Measurements from ENCODE around the gene TCF7L2. TPM values are rescaled to one million over a fixed set of nuclear protein-coding genes. Genes with fewer than 3 reads are reported as not detected.

Gene TCF7L2
- total RNA-seq, 2 donors from 2014 or later = 9.1 to 25.7 TPM

GRCh38 chr10:113128450-113129070 is 178.5 kb downstream of the TCF7L2 start:
- WGBS, 2 donors = 64 to 74% methylated on average over 11 of the region's 11 CpGs
- no peaks in the 10 kb centered on the region for H3K9me3 ChIP-seq
- TF ChIP-seq POLR2A (IDR thresholded peaks at IDR 0.05) = no peak
- no peak for TF ChIP-seq CTCF (IDR thresholded peaks at IDR 0.05)
- intact Hi-C loops (cut with DNase I) = loop anchor here (10.0 kb wide), 1 partner anchor 564 kb away; no protein-coding TSS in a partner anchor
- H3K4me3 ChIP-seq = no peak overlapping the region
- H3K4me1 ChIP-seq = peaks cover 19% of the 10 kb centered on the region
- H3K27ac ChIP-seq = peak overlapping the region in 2 of 4 donors; percentile 32 to 49
- H3K27me3 ChIP-seq = no peaks in the 10 kb centered on the region
- no peaks in the 10 kb centered on the region for H3K36me3 ChIP-seq (replicated peaks in 1 of 2; ENCODE audit: insufficient read depth in 1 of 2, low read depth in 2 of 2)
- DNase-seq (no peak), ATAC-seq (no peak)

DNA sequence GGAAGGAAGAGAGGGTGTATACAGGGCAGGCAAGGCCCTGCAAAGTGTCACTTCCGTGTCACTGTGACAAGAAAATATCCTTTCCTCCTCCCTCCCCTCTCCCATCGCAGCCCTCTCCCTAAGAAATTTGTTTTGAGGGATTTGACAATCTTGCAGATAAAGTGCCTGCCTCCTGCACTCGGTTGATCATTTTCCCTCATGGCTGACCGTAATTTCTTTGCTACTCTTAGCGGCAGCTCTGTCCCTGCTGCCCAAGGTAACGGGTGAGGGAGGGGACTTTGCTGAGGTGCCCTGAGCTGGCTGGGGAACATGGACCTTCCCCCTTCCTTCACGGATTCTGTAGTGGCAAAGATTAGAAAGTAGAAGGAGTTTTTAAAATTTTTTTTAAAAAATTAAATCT is 179.1 kb downstream of the TCF7L2 start:
- peak overlapping the region in 2 of 4 donors; percentile 32 to 49 for H3K27ac ChIP-seq
- H3K36me3 ChIP-seq (replicated peaks in 1 of 2; ENCODE audit: insufficient read depth in 1 of 2, low read depth in 2 of 2) = no peaks in the 10 kb centered on the region
- ATAC-seq = no peak
- no peaks in the 10 kb centered on the region for H3K9me3 ChIP-seq
- intact Hi-C loops (cut with DNase I) = loop anchor here (10.0 kb wide), 1 partner anchor 564 kb away; no protein-coding TSS in a partner anchor
- no peaks in the 10 kb centered on the region for H3K27me3 ChIP-seq
- 55 to 60% methylated on average over 7 of the region's 7 CpGs for WGBS, 2 donors
- no peak for TF ChIP-seq CTCF (IDR thresholded peaks at IDR 0.05)
- peaks cover 24% of the 10 kb centered on the region for H3K4me1 ChIP-seq
- no peak for DNase-seq
- H3K4me3 ChIP-seq = no peak overlapping the region

DNA sequence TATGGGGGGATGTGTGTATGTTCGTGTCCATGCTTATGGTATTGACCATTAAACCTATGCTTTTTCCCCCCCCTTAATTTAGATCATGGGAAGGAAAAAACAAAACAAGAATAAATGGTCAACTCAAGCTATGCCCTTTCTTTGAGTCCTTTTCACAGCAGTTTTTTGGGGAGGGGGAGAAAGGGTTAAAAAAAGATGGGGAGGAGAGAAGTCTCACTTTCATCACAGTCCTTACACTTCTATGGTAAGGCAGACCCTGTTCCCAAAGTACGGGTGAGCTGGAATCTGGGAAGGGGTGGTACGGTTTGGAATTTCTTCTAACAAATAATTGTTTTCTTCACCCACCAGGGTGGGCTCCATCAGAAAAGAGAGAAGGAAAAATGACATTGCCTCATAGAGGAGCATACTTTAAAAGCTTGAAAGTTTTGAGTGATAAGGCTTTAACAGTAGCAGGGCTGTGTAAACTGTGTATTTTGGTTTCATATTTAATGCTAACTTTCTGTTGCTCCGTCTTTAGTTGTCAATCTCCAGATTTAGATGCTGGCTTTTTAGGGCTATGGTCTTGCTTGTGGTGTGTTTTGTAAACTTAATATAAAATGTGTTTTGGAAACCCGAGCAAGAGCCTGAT is 180.1 kb downstream of the TCF7L2 start:
- WGBS, 2 donors = 79 to 94% methylated on average over 5 of the region's 5 CpGs
- Histone ChIP-seq H3K9me3 (no peaks in the 10 kb centered on the region), H3K27me3 (no peaks in the 10 kb centered on the region), H3K4me3 (no peak overlapping the region), H3K4me1 (peaks cover 25% of the 10 kb centered on the region), H3K36me3 (replicated peaks in 1 of 2; ENCODE audit: insufficient read depth in 1 of 2, low read depth in 2 of 2) (no peaks in the 10 kb centered on the region), H3K27ac (no peak overlapping the region)
- ATAC-seq (no peak), DNase-seq (no peak)
- TF ChIP-seq POLR2A (IDR thresholded peaks at IDR 0.05) (no peak), CTCF (IDR thresholded peaks at IDR 0.05) (no peak)
- intact Hi-C loops (cut with DNase I) = loop anchor here (10.0 kb wide), 1 partner anchor 415 kb away; no protein-coding TSS in a partner anchor

- H3K9me3 ChIP-seq = no peaks in the 10 kb centered on the region
- no peaks in the 10 kb centered on the region for H3K36me3 ChIP-seq (replicated peaks in 1 of 2; ENCODE audit: insufficient read depth in 1 of 2, low read depth in 2 of 2)
- WGBS, 2 donors = 54 to 75% methylated on average over 10 of the region's 10 CpGs
- no peak overlapping the region for H3K4me3 ChIP-seq
- TF ChIP-seq CTCF (IDR thresholded peaks at IDR 0.05) = no peak
- no peak for TF ChIP-seq POLR2A (IDR thresholded peaks at IDR 0.05)
- DNase-seq (no peak), ATAC-seq (peak; percentile 18)
- H3K27ac ChIP-seq = peak overlapping the region in 3 of 4 donors; percentile 50 to 61 (median 59)
- intact Hi-C loops (cut with DNase I) = loop anchor here (10.0 kb wide), 1 partner anchor 417 kb away; no protein-coding TSS in a partner anchor
- H3K4me1 ChIP-seq = peaks cover 18% of the 10 kb centered on the region
- no peaks in the 10 kb centered on the region for H3K27me3 ChIP-seq
These were observed 181.7 kb downstream of the TCF7L2 start for GRCh38 chr10:113131613-113132261.

Measured in body of pancreas (tissue), 4 donors.